Ectodermal cell (in vitro differentiated cells): Measurements from ENCODE around the gene ERCC8.

Experiments used
- H3K27ac ChIP-seq: 2 replicates; pipeline ENCODE4 v1.7.0; 2013; ENCODE audit warnings: mild to moderate bottlenecking, low read depth, low read length; ENCODE audit not compliant: insufficient read depth, poor library complexity, severe bottlenecking
- H3K27me3 ChIP-seq: 2 replicates; pipeline ENCODE4 v1.7.0; 2013; ENCODE audit warnings: mild to moderate bottlenecking, low read length; ENCODE audit not compliant: insufficient read depth, control insufficient read depth, poor library complexity, severe bottlenecking
- H3K36me3 ChIP-seq: one replicate; pipeline ENCODE4 v1.7.0; 2013; ENCODE audit warnings: low read length; ENCODE audit not compliant: control insufficient read depth, insufficient read depth
- H3K4me1 ChIP-seq: one replicate; pipeline ENCODE4 v1.7.0; 2013; ENCODE audit warnings: low read length; ENCODE audit not compliant: control insufficient read depth, insufficient read depth
- H3K4me3 ChIP-seq: 2 replicates; pipeline ENCODE4 v1.7.0; 2013; ENCODE audit warnings: low read depth, low read length, control low read depth; ENCODE audit not compliant: insufficient read depth
- H3K9me3 ChIP-seq: 2 replicates; pipeline ENCODE4 v1.7.0; 2013; ENCODE audit warnings: mild to moderate bottlenecking, low read length, moderate library complexity; ENCODE audit not compliant: control insufficient read depth
- WGBS, 2 experiments: methylation state at CpG; one replicate each; pipeline ENCODE4 v1.1.7; 2013; ENCODE audit warnings: missing lambda C conversion rate in 2 of 2; 5-methylcytosine and 5-hydroxymethylcytosine counted together

Gene ERCC8

GRCh38 chr5:60927450-60927849 is 17.4 kb downstream of the ERCC8 start:
- H3K36me3 ChIP-seq, result no peaks in the 10 kb centered on the region
- H3K27me3 ChIP-seq, result no peaks in the 10 kb centered on the region
- H3K4me1 ChIP-seq, result no peaks in the 10 kb centered on the region
- H3K9me3 ChIP-seq, result no peaks in the 10 kb centered on the region
- no peak overlapping the region for H3K27ac ChIP-seq
- no peak overlapping the region for H3K4me3 ChIP-seq

GRCh38 chr5:60918466-60918865 is 26.4 kb downstream of the ERCC8 start:
- 87 to 97% methylated on average over 2 of the region's 2 CpGs for WGBS, 2 experiments
- peaks cover 9% of the 10 kb centered on the region for H3K36me3 ChIP-seq
- no peaks in the 10 kb centered on the region for H3K4me1 ChIP-seq
- H3K27me3 ChIP-seq, result no peaks in the 10 kb centered on the region
- H3K27ac ChIP-seq, result no peak overlapping the region
- no peak overlapping the region for H3K4me3 ChIP-seq
- H3K9me3 ChIP-seq, result no peaks in the 10 kb centered on the region

- Histone ChIP-seq H3K9me3 (no peaks in the 10 kb centered on the region), H3K4me1 (no peaks in the 10 kb centered on the region), H3K36me3 (peaks cover 9% of the 10 kb centered on the region), H3K27me3 (no peaks in the 10 kb centered on the region), H3K4me3 (no peak overlapping the region), H3K27ac (no peak overlapping the region)
Observed at GRCh38 chr5:60916646-60917045, 28.2 kb downstream of the ERCC8 start.

GRCh38 chr5:60903356-60903755 is 41.5 kb downstream of the ERCC8 start:
- Histone ChIP-seq H3K27me3 (no peaks in the 10 kb centered on the region), H3K9me3 (no peaks in the 10 kb centered on the region), H3K36me3 (no peaks in the 10 kb centered on the region), H3K27ac (no peak overlapping the region), H3K4me1 (no peaks in the 10 kb centered on the region), H3K4me3 (no peak overlapping the region)
- WGBS, 2 experiments, result 96 to 100% methylated on average over 4 of the region's 4 CpGs

- Histone ChIP-seq H3K27ac (no peak overlapping the region), H3K9me3 (no peaks in the 10 kb centered on the region), H3K27me3 (no peaks in the 10 kb centered on the region), H3K4me3 (no peak overlapping the region), H3K36me3 (peaks cover 16% of the 10 kb centered on the region), H3K4me1 (no peaks in the 10 kb centered on the region)
- WGBS, 2 experiments, result 88 to 92% methylated on average over 4 of the region's 4 CpGs
Observed at GRCh38 chr5:60896991-60897390, 47.9 kb downstream of the ERCC8 start.

- Histone ChIP-seq H3K27me3 (no peaks in the 10 kb centered on the region), H3K9me3 (no peaks in the 10 kb centered on the region), H3K4me1 (no peaks in the 10 kb centered on the region), H3K36me3 (peaks cover 16% of the 10 kb centered on the region), H3K4me3 (no peak overlapping the region), H3K27ac (no peak overlapping the region)
- 96 to 98% methylated on average over 13 of the region's 13 CpGs for WGBS, 2 experiments
Observed at GRCh38 chr5:60893521-60893920, 51.3 kb downstream of the ERCC8 start.

- Histone ChIP-seq H3K9me3 (no peaks in the 10 kb centered on the region), H3K27ac (no peak overlapping the region), H3K27me3 (no peaks in the 10 kb centered on the region), H3K36me3 (peaks cover 16% of the 10 kb centered on the region), H3K4me1 (no peaks in the 10 kb centered on the region), H3K4me3 (no peak overlapping the region)
- 11 to 19% methylated on average over 2 of the region's 2 CpGs for WGBS, 2 experiments
Observed at GRCh38 chr5:60891667-60892066, 53.2 kb downstream of the ERCC8 start.

- no peak overlapping the region for H3K27ac ChIP-seq
- no peak overlapping the region for H3K4me3 ChIP-seq
- no peaks in the 10 kb centered on the region for H3K4me1 ChIP-seq
- H3K27me3 ChIP-seq, result no peaks in the 10 kb centered on the region
- H3K9me3 ChIP-seq, result no peaks in the 10 kb centered on the region
- 94 to 100% methylated on average over 1 of the region's 2 CpGs for WGBS, 2 experiments
- H3K36me3 ChIP-seq, result peaks cover 9% of the 10 kb centered on the region
Observed at GRCh38 chr5:60888359-60889061, 56.4 kb downstream of the ERCC8 start.

- H3K27ac ChIP-seq, result no peak overlapping the region
- H3K4me1 ChIP-seq, result no peaks in the 10 kb centered on the region
- H3K9me3 ChIP-seq, result no peaks in the 10 kb centered on the region
- H3K27me3 ChIP-seq, result no peaks in the 10 kb centered on the region
- 94 to 95% methylated on average over 1 to 2 of the region's 2 CpGs for WGBS, 2 experiments
- H3K4me3 ChIP-seq, result no peak overlapping the region
- H3K36me3 ChIP-seq, result peaks cover 4% of the 10 kb centered on the region
Observed at GRCh38 chr5:60887746-60888145, 57.1 kb downstream of the ERCC8 start.

- H3K4me1 ChIP-seq, result no peaks in the 10 kb centered on the region
- no peak overlapping the region for H3K27ac ChIP-seq
- H3K27me3 ChIP-seq, result no peaks in the 10 kb centered on the region
- WGBS, 2 experiments, result 100% methylated on average over 1 of the region's 1 CpG
- no peaks in the 10 kb centered on the region for H3K9me3 ChIP-seq
- H3K36me3 ChIP-seq, result peaks cover 4% of the 10 kb centered on the region
- H3K4me3 ChIP-seq, result no peak overlapping the region
Observed at GRCh38 chr5:60887096-60887495, 57.8 kb downstream of the ERCC8 start.

GRCh38 chr5:60886158-60886557 is 58.7 kb downstream of the ERCC8 start:
- no peaks in the 10 kb centered on the region for H3K27me3 ChIP-seq
- H3K9me3 ChIP-seq, result no peaks in the 10 kb centered on the region
- H3K4me1 ChIP-seq, result no peaks in the 10 kb centered on the region
- H3K27ac ChIP-seq, result no peak overlapping the region
- WGBS, 2 experiments, result 85 to 90% methylated on average over 5 of the region's 5 CpGs
- H3K36me3 ChIP-seq, result peaks cover 4% of the 10 kb centered on the region
- no peak overlapping the region for H3K4me3 ChIP-seq
